SHP77 (cell line): ENCODE data around the gene NSUN2.

Experiments used
- DNase-seq, 2 experiments: peaks; one replicate each; lab custom pipeline; 2025; lab: John Stamatoyannopoulos, UW

The NSUN2 gene

DNA sequence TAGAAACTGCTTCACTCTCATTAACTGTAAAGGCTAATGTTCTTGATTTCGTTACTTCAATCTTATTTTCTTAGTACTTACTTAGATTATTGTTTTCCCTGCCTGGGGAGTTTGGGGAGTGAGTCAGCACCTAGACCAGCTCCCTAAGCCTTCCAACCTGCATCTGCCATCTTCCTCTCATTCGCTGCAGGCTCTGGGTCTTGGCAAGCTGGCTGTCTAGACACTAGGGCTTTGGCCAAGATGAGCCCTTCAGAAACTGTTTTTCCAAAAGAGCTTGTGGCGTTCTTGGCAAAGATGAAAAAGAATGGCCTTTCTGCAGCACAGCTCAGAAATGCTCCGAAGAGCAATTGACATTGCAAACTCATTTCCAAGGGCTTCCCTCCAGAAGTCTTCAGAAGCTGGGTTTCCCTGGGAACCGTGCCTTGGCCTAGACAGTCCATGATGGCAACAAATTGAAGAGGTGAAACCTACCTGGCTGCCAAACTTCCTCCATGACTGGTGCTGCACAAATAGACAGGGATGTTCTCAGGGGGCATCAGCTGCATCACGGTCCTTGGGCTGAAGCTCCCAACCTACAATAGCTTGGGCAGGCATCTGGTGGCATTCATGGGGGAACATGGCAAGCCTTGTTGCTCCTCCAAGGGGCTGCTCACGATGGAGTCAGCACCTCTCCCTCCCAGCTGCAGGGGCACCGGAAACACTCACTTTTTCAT lies 76.6 kb downstream of the NSUN2 start:
- no peak for DNase-seq

DNA sequence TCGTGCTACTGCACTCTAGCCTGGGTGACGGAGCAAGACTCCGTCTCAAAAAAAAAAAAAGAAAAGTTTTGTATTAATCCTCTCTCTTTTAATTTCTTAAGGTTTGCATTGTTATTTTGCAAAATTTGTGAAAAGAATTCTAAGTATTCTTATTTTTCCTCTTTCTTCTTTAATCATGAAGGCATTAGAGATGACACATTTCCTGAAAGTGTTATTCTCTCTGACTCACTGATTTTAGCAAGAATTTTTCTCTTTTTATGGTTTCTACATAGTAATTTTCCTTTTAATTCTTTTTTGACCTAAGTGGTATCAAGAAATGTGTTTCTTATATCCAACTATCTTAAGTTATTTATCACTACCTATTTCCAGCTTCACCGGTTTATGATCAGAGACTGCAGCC lies 78.0 kb downstream of the NSUN2 start:
- no peak for DNase-seq

DNA sequence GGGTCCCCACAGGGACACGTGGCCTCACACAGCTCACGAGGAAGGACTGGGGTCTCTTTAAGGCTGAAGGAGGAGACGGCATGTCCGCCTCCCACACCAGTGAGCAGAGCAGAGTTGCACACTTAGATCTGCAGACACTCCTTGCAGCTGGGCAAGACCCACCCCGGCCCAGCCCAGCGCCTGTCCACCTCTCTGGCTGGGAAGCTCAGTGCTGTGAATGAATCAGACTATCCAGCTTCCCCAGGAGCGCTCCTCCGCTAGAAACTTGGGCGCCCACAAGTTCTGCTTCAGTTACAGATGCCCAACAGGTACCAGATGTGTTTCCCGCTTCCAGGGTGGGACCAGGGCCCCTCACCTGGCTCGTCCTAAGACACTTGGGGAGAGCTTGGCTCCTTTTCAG lies 78.9 kb downstream of the NSUN2 start:
- DNase-seq: no peak

DNA sequence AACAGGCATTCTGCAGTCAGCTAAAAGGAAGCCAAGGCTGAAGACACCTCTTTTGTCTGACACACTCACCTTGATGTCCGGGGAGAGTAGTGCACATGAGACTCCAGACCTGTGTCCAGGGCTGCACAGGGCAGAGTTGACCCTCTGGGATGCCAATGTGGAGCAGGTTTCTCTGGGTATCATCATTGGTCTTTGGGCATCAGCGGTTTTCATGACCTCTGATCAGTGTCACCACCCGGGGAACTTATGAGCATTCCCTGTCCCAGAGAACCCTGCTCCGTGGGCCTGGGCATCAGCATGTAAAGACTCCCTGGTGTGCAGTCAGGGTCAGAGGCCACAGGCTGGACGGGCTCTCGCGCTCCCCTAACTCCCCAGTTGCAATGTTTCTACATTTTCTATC lies 80.2 kb downstream of the NSUN2 start:
- DNase-seq: no peak

DNA sequence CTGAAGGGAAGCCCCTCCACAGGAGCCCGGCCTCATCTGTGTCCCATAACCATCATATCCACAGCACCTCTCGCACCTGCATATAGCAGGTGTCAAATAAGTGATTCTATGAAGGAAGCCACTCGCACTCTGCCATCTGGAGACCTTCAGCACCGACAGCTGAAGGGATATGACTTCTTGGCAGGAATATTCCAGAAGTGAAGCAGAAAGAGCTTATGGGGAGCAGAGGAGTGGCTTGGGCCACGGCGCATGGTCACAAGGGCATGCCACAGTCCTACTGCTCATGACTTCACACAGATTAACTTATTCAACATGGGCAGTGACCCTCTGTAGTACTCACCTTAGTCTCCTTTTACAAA lies 80.9 kb downstream of the NSUN2 start:
- peak in 1 of 2 experiments; percentile 17 for DNase-seq

DNA sequence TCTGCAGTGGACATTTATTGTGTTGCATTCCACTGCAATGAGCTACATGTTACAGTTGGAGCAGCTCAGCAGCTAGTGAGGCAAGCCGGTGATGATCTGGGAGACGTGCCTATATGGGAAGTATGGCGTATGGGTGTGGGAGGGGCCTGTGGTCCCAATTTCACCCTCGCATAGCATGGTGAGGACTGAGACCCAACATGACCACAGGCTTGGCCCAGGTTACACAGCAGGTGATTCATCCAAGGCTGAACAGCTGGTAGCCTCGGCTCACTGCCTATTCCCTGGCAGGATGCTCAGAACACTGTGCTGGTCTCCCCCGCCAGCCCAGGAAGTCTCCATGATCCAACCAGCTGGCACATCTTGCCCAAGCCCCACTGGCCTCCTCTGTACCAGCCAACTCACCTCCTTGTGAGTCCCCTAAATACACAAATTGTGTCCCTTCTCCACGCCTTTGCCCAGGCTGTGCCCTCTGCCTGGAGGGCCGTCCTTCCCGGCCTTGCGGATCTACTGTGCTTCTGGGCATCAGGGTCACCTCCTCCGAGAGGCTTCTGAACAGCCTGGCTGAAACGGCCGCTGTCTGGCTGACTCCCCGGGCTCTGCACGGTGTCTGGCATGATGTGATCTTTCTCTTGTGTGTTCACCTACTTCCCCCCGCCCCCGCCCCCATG lies 81.4 kb downstream of the NSUN2 start:
- peak in 1 of 2 experiments; percentile 20 for DNase-seq

DNA sequence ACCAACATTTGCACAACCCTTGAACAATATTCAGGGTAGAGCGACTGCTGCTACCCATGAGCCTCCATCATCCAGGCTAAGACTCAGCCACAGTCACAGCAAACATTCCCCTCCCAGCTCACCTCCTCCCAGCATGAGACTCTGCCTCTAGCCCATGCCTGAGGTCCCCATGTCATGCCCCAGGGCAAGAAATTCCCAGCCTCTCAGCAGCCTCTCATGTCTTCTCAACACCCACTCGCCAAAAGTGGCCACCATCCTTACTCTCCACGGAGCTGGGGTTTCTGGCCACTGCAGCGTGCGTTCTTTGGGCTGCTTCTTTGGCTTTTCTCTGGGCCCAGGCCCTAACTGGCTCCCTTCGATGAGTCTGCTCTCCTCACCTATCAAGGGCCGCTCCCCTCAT lies 82.2 kb downstream of the NSUN2 start:
- no peak for DNase-seq
